Mesodermal cell (in vitro differentiated cells): ENCODE measurements around the gene ZNF644.

ENCODE experiments used
- H3K27ac ChIP-seq: 2 replicates; pipeline ENCODE4 v1.7.0; 2013; ENCODE audit warnings: mild to moderate bottlenecking, low read depth, low read length, moderate library complexity; ENCODE audit not compliant: severe bottlenecking
- H3K36me3 ChIP-seq: 2 replicates; pipeline ENCODE4 v1.7.1; 2013; ENCODE audit warnings: mild to moderate bottlenecking, low read length, moderate library complexity; ENCODE audit not compliant: control insufficient read depth, insufficient read depth
- H3K4me1 ChIP-seq: one replicate; pipeline ENCODE4 v1.7.1; 2013; ENCODE audit warnings: mild to moderate bottlenecking, low read length; ENCODE audit not compliant: insufficient read depth, control insufficient read depth, poor library complexity, severe bottlenecking
- H3K4me3 ChIP-seq: 2 replicates; pipeline ENCODE4 v1.7.0; 2013; ENCODE audit warnings: low read length, control low read depth, mild to moderate bottlenecking; ENCODE audit not compliant: insufficient read depth, poor library complexity, severe bottlenecking; ENCODE audit errors: extremely low read depth
- H3K9me3 ChIP-seq: 2 replicates; pipeline ENCODE4 v1.7.1; 2013; ENCODE audit warnings: mild to moderate bottlenecking, low read length, moderate library complexity; ENCODE audit not compliant: control insufficient read depth
- WGBS, 2 experiments: methylation state at CpG; one replicate each; pipeline ENCODE4 v1.1.5; 2013; ENCODE audit warnings: missing lambda C conversion rate in 2 of 2; ENCODE audit not compliant: insufficient coverage in 2 of 2; 5-methylcytosine and 5-hydroxymethylcytosine counted together

ZNF644 gene

DNA sequence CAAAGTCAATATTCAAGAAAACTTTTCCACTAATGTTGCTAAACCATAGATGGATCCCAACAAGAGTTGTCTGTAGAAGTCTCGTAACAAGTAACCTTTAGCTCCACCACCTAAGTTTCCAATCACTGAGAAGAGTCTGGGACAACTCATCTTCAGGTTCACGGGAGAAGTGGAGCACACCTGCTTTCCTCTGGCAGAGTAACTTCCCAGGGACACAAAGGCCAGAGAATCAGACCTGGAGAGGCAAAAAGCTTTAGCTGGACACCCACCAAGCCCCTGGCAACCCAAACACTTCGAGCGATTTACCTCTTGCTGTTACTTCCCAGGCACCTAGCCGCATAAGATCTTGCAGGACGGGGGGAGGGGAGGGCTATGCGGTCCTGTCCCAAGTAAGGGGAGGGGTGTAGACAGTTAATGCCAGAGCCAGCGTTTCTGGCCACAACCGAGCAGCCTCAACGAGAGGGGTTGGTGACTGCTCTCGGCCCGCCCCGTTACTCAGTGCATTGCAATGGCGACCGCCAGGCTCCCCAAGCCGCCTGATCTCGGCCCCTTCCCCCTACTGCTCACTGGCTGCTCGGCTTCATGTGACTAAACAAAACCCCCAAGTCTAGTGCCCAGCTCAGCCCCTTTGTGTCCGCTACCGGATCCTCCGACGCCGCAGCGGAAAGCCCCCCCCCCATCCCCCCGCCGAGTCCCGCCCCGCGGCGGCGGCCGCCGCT, 709 bp downstream of the ZNF644 start:
- Histone ChIP-seq H3K27ac (peak overlapping the region; percentile 100), H3K4me3 (peak overlapping the region; percentile 93), H3K4me1 (peaks cover 6% of the 10 kb centered on the region), H3K9me3 (no peaks in the 10 kb centered on the region), H3K36me3 (peaks cover 19% of the 10 kb centered on the region)
- 1% methylated on average over 14 of the region's 33 CpGs for WGBS, 2 experiments

DNA sequence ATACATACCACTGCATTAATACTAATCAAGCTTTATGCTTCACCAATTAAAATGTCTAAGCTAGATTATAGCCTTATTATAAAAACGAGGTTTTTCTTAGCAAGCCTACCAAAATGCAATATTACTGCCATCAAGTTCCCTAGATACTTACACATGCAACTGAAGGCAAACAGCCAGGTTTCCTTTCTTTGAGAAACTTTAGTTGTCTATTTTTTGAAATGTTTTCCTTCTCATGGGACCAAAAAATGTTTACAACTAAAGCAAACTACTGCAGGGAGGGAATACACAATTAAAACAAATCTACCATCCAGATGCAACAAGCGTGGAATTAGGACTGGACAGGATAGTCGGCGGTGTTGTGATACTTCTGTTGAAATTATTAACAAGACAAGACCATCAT, 1.3 kb downstream of the ZNF644 start:
- peak overlapping the region; percentile 100 for H3K27ac ChIP-seq
- H3K9me3 ChIP-seq, result no peaks in the 10 kb centered on the region
- H3K4me3 ChIP-seq, result peak overlapping the region; percentile 93
- peaks cover 25% of the 10 kb centered on the region for H3K36me3 ChIP-seq
- WGBS, 2 experiments, result 20% methylated on average over 1 of the region's 4 CpGs; no CpG with 5 or more reads in 1 of the 2 experiments
- H3K4me1 ChIP-seq, result peaks cover 7% of the 10 kb centered on the region

DNA sequence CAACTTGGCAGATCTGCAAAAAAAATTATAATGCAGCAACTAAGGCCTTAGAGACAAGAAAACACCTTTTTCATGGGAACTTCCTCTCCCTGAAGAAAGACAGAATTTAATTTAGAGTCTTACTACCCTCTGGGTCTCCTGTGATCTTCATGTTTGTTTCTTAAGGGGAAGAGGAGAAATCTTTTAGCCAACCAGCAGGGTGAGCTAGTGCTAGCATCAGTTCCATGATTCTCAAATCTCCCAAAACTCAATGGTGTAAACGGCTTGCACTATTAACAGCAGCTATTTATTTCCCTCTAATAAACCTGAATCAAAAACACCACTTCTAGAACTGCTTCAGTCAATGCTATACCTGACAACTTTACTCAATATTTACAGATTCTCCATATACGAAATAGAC, 3.8 kb downstream of the ZNF644 start:
- 67% methylated on average over 1 of the region's 2 CpGs; no CpG with 5 or more reads in 1 of the 2 experiments for WGBS, 2 experiments

DNA sequence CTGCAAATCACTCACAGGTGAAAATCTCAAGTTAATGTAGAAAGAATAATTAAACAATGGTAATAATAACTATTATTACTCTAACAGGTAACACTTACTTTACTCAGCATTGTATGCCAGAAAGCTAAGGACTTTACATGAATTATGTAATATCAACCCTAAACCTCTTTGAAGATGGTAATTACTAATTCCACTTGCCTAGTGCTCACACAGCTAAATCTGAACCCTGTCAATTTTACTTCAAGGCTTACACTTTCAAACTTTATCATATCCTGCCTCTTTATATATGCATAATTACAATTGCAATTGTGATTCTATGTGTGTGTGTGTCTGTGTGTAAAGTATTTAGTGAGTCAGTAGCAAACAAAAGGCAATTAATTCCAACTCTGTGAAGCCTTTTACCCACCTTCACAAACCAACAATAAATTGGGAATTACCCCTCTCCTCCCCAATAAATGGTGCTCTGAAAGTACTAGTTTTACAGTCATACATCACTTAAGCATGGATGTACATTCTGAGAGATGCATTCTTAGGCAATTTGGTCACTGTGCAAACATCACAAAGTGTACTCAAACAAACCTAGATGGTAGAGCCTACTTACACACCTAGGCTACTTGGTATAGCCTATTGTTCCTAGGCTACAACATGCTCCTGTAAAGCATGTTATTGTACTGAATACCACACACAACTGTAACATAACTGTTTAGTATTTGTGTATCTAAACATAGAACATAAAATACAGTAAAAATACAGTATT, 5.9 kb downstream of the ZNF644 start:
- Histone ChIP-seq H3K4me1 (peaks cover 2% of the 10 kb centered on the region), H3K27ac (no peak overlapping the region), H3K9me3 (no peaks in the 10 kb centered on the region), H3K4me3 (no peak overlapping the region), H3K36me3 (peaks cover 39% of the 10 kb centered on the region)

More for the DNA sequence above, 3.8 kb downstream of the ZNF644 start:
- H3K4me1 ChIP-seq, result peaks cover 8% of the 10 kb centered on the region
- H3K9me3 ChIP-seq, result no peaks in the 10 kb centered on the region
- no peak overlapping the region for H3K27ac ChIP-seq
- H3K4me3 ChIP-seq, result no peak overlapping the region
- H3K36me3 ChIP-seq, result peaks cover 36% of the 10 kb centered on the region

DNA sequence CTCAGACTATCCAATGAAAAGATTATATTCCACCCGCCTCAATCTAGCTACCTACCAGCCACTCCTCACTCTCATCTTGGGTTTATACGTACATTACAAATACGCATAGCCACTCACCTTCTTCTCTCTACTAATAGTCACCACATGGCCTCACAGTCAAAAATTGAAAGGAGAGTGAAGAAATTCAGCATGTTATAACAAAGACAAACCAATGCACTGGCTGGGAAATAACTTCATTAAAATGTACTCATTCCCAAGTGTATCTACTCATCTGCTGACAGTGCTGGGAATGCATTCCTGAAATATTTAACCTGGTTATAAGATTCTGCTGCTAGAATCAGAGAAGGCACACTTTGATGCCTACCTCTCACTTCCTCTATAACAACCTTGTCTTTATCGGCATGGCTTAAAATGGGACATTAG, 6.5 kb downstream of the ZNF644 start:
- 89 to 100% methylated on average over 3 of the region's 4 CpGs for WGBS, 2 experiments
- Histone ChIP-seq H3K9me3 (no peaks in the 10 kb centered on the region), H3K4me1 (peaks cover 2% of the 10 kb centered on the region), H3K36me3 (peaks cover 39% of the 10 kb centered on the region), H3K27ac (peak overlapping the region; percentile 4), H3K4me3 (no peak overlapping the region)

DNA sequence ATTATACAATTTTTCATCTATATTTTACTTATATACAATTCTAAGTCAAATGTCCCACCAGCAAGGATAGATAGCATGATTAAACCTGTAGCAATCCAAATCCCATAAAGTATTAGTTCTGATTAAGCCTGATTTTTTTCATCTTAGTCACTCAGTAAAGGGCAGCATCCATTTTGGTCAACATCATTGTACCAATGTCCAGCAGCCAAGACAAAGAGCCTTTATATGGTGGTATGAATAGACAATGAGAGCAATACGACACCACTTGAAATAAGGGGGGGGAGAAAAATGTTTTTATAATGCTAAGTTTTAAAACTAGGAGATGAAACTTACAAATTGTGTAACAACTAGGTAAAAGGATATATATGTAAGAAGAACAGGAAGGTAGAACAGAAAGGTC, 7.4 kb downstream of the ZNF644 start:
- no peaks in the 10 kb centered on the region for H3K9me3 ChIP-seq
- H3K4me1 ChIP-seq, result peaks cover 2% of the 10 kb centered on the region
- no peak overlapping the region for H3K27ac ChIP-seq
- no peak overlapping the region for H3K4me3 ChIP-seq
- H3K36me3 ChIP-seq, result peaks cover 32% of the 10 kb centered on the region
- WGBS, 2 experiments, result no CpG with 5 or more reads among the region's 1 CpG

DNA sequence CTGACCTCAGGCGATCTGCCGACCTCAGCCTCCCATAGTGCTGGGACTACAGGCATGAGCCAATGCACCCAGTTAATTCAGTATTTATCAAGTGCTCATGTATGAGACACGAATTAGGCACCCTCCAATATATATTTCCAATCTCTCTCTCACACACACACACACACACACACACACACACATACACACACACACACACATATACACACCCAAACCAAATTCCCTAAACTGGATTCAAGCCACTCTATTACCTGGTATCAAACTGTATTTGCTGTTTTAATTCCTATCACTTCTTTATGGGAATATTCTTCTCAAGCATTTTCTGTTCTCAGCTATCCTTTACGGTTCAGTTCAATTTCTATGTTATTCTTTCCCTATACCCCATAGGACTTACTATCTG, 8.5 kb downstream of the ZNF644 start:
- peaks cover 2% of the 10 kb centered on the region for H3K4me1 ChIP-seq
- peaks cover 31% of the 10 kb centered on the region for H3K36me3 ChIP-seq
- WGBS, 2 experiments, result 90 to 100% methylated on average over 3 to 4 of the region's 4 CpGs

DNA sequence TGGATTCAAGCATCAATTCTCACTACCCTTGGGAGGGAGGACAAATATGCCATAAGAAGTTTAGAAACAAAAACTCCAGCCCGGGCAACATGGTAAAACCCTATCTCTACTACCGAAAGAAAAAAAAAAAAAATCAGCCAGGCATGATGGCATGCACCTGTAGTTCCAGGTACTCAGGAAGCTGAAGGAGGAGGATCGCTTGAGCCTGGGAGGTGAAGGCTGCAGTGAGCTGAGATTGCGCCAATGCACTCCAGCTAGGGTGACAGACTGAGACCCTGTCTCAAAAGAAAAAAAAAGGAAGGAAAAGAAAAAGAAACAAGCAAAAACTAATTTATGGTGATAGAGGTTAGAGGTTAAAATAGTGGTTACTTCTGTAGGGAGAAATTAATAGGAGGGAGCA, 9.6 kb downstream of the ZNF644 start:
- H3K4me3 ChIP-seq, result no peak overlapping the region
- no peaks in the 10 kb centered on the region for H3K9me3 ChIP-seq
- peaks cover 21% of the 10 kb centered on the region for H3K36me3 ChIP-seq
- WGBS, 2 experiments, result 87 to 100% methylated on average over 2 to 3 of the region's 4 CpGs
- peaks cover 2% of the 10 kb centered on the region for H3K4me1 ChIP-seq
- H3K27ac ChIP-seq, result no peak overlapping the region

More for the DNA sequence above, 8.5 kb downstream of the ZNF644 start:
- no peak overlapping the region for H3K4me3 ChIP-seq
- no peaks in the 10 kb centered on the region for H3K9me3 ChIP-seq
- no peak overlapping the region for H3K27ac ChIP-seq

DNA sequence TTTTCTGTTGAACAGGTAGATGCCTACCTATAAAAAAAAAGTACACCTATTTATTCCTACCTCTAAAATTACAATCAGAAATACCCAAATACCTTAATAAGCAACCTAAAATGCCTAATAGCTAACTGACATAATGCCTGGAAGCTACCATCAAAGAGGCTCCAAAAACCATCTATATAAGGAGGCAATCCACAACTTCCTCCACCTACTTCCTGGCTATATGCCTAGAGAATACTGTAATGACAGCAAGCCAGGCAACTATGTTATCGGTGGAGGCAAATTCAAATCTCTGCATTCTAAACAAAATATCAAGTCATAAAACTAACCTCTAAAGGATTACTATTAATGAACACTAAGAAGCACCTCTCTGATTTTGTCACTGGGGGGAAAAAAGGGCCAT, 10.1 kb downstream of the ZNF644 start:
- H3K9me3 ChIP-seq, result no peaks in the 10 kb centered on the region
- no peak overlapping the region for H3K27ac ChIP-seq
- peaks cover 20% of the 10 kb centered on the region for H3K36me3 ChIP-seq
- no CpG with 5 or more reads among the region's 1 CpG for WGBS, 2 experiments
- H3K4me3 ChIP-seq, result no peak overlapping the region
- H3K4me1 ChIP-seq, result peaks cover 2% of the 10 kb centered on the region

DNA sequence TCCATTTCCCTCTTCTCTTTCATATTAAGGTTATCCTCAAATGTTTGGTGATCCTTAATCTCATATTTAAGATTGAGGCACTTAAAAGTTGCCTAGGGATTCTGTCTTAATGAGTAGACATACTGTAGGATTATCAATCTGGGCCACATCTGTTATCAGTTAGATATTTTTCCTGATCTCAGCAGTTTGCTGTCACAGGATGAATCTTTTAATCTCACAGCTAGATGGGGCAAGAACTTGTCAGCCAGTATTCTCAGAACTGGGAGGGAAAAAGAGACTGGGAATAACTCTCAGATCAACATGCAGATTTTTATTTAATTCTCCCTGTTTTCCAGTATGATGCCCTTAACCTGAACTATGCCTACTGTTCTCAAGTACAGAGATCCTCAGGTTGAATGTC, 14.0 kb downstream of the ZNF644 start:
- Histone ChIP-seq H3K27ac (no peak overlapping the region), H3K4me1 (no peaks in the 10 kb centered on the region), H3K4me3 (no peak overlapping the region), H3K9me3 (peaks cover 11% of the 10 kb centered on the region), H3K36me3 (peaks cover 13% of the 10 kb centered on the region)

DNA sequence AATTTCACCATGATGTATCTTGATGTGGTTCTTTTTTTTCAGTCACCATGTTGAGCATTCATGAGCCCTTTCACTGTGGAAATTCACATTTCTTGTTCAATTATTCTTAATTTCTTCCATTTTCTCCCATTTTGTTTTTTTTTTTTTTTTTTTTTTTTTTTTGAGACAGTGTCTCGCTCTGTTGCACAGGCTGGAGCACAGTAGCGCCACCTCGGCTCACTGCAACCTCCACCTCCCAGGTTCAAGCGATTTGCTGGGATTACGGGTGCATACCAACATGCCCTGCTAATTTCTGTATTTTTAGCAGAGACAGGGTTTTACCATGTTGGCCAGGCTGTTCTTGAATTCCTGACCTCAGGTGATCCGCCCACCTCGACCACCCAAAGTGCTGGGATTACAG, 14.7 kb downstream of the ZNF644 start:
- H3K9me3 ChIP-seq, result peaks cover 11% of the 10 kb centered on the region
- H3K36me3 ChIP-seq, result peaks cover 13% of the 10 kb centered on the region
- H3K4me3 ChIP-seq, result no peak overlapping the region
- 89 to 91% methylated on average over 4 to 7 of the region's 7 CpGs for WGBS, 2 experiments
- no peak overlapping the region for H3K27ac ChIP-seq
- no peaks in the 10 kb centered on the region for H3K4me1 ChIP-seq
